GM19240 (cell line): Measurements from ENCODE around the gene CFAP20DC.
"Not testable (repeated sequence)": the region's sequence is repeated elsewhere in the genome, so short reads cannot be mapped to it uniquely, and the experiment has no call there.

Experiments used
- DNase-seq: peaks from one replicate; pipeline ENCODE4 v3.0.0; 2011; ENCODE audit warnings: low spot score; ENCODE audit not compliant: insufficient read length

CFAP20DC gene

GRCh38 chr3:59023612-59024011, 26.2 kb downstream of the CFAP20DC start:
- DNase-seq: no peak

- no peak for DNase-seq
Measured at GRCh38 chr3:59017617-59017984, 32.2 kb downstream of the CFAP20DC start.

GRCh38 chr3:59016930-59017616, 32.8 kb downstream of the CFAP20DC start:
- DNase-seq: no peak

- no peak for DNase-seq
Measured at GRCh38 chr3:59013611-59014010, 36.2 kb downstream of the CFAP20DC start.

GRCh38 chr3:59006634-59007517, 42.9 kb downstream of the CFAP20DC start:
- DNase-seq: no peak

- no peak for DNase-seq
Measured at GRCh38 chr3:59001675-59002074, 48.1 kb downstream of the CFAP20DC start.

- no peak for DNase-seq
Measured at GRCh38 chr3:58999774-59000160, 50.1 kb downstream of the CFAP20DC start.

GRCh38 chr3:58999134-58999773, 50.6 kb downstream of the CFAP20DC start:
- no peak for DNase-seq

GRCh38 chr3:58998476-58999117, 51.2 kb downstream of the CFAP20DC start:
- no peak for DNase-seq

GRCh38 chr3:58996730-58997129, 53.1 kb downstream of the CFAP20DC start:
- no peak for DNase-seq

GRCh38 chr3:58994746-58995330, 55.0 kb downstream of the CFAP20DC start:
- peak; percentile 17 for DNase-seq

- no peak for DNase-seq
Measured at GRCh38 chr3:58993547-58993946, 56.3 kb downstream of the CFAP20DC start.

- no peak for DNase-seq
Measured at GRCh38 chr3:58991623-58992022, 58.2 kb downstream of the CFAP20DC start.

GRCh38 chr3:58991026-58991425, 58.8 kb downstream of the CFAP20DC start:
- no peak for DNase-seq

- DNase-seq: no peak
Measured at GRCh38 chr3:58989955-58990354, 59.9 kb downstream of the CFAP20DC start.

- no peak for DNase-seq
Measured at GRCh38 chr3:58989163-58989562, 60.7 kb downstream of the CFAP20DC start.

- DNase-seq: no peak
Measured at GRCh38 chr3:58988041-58988440, 61.8 kb downstream of the CFAP20DC start.

GRCh38 chr3:58986654-58987053, 63.2 kb downstream of the CFAP20DC start:
- DNase-seq: no peak

- no peak for DNase-seq
Measured at GRCh38 chr3:58979840-58980239, 70.0 kb downstream of the CFAP20DC start.

- no peak for DNase-seq
Measured at GRCh38 chr3:58973796-58974195, 76.0 kb downstream of the CFAP20DC start.

- not testable (repeated sequence) for DNase-seq
Measured at GRCh38 chr3:58967866-58968265, 82.0 kb downstream of the CFAP20DC start.
